Gastroesophageal sphincter (tissue), 3 donors: ENCODE measurements around the gene ABCA4.

Experiments used
- EP300 ChIP-seq: sonication (generic); formaldehyde crosslinking; IDR thresholded peaks from one replicate; pipeline ENCODE4 v1.6.1; 2017; ENCODE audit warnings: antibody characterized with exemption, mild to moderate bottlenecking
- POLR2A ChIP-seq, 2 donors: fragments of 450-650 bp; IDR thresholded peaks; one replicate each; pipeline ENCODE4 v1.6.1; 2017; ENCODE audit warnings: antibody characterized with exemption in 2 of 2, mild to moderate bottlenecking in 2 of 2, moderate library complexity in 1 of 2
- POLR2AphosphoS5 ChIP-seq: sonication (generic); formaldehyde crosslinking; IDR thresholded peaks from one replicate; pipeline ENCODE4 v1.6.1; 2017; ENCODE audit warnings: antibody characterized with exemption
- TF ChIP-seq, protein P1 (sequence below), 4 experiments: fragments of 200-600 bp in 2 of 4; fragments of 450-650 bp in 2 of 4; sonication (generic) in 1 of 4; IDR thresholded peaks; one replicate each; pipeline ENCODE4 v1.5.1; 2017 to 2019; ENCODE audit warnings: antibody characterized with exemption in 4 of 4, mild to moderate bottlenecking in 2 of 4, moderate library complexity in 2 of 4

DNA sequence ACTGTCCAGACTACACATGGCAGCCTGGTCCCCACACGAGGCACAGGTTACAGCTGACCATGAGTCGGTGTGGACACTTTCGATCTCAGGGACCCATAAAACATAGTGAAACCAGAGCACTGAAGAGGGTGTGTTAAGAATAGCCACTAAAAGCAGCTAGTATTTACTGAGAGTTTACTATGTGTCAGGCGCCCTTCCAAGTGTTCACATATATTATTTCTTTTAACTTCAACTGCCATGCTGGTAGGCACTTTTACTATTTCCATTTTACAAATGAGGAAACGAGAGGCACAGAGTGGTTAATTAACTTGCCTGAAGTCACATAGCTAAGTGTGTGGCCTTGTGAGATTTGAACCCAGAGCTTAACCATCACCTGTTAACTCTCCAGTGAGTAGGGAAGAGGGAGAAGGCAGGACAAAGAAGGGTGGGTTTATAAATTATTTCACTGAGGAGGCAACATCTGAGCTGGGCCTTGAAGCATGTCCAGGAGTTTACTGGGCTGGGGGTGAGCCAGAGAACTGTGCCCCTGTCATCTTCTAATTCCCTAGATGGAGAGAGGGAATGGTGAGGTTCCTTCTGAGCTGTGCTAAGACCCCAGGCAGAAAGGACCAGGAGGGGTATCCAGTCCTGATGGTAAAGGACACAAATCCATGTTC is 20.7 kb downstream of the ABCA4 start:
- TF ChIP-seq POLR2A (IDR thresholded peaks at IDR 0.05), result no peak
- no peak for TF ChIP-seq POLR2AphosphoS5
- TF ChIP-seq, protein P1, sequence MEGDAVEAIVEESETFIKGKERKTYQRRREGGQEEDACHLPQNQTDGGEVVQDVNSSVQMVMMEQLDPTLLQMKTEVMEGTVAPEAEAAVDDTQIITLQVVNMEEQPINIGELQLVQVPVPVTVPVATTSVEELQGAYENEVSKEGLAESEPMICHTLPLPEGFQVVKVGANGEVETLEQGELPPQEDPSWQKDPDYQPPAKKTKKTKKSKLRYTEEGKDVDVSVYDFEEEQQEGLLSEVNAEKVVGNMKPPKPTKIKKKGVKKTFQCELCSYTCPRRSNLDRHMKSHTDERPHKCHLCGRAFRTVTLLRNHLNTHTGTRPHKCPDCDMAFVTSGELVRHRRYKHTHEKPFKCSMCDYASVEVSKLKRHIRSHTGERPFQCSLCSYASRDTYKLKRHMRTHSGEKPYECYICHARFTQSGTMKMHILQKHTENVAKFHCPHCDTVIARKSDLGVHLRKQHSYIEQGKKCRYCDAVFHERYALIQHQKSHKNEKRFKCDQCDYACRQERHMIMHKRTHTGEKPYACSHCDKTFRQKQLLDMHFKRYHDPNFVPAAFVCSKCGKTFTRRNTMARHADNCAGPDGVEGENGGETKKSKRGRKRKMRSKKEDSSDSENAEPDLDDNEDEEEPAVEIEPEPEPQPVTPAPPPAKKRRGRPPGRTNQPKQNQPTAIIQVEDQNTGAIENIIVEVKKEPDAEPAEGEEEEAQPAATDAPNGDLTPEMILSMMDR (IDR thresholded peaks at IDR 0.05), result no peak
- TF ChIP-seq EP300, result no peak
